Measurements from ENCODE around the gene CD248.

GRCh38 chr11:66293352-66293751 is 23.5 kb downstream of the CD248 start:
- TF ChIP-seq, protein P1, sequence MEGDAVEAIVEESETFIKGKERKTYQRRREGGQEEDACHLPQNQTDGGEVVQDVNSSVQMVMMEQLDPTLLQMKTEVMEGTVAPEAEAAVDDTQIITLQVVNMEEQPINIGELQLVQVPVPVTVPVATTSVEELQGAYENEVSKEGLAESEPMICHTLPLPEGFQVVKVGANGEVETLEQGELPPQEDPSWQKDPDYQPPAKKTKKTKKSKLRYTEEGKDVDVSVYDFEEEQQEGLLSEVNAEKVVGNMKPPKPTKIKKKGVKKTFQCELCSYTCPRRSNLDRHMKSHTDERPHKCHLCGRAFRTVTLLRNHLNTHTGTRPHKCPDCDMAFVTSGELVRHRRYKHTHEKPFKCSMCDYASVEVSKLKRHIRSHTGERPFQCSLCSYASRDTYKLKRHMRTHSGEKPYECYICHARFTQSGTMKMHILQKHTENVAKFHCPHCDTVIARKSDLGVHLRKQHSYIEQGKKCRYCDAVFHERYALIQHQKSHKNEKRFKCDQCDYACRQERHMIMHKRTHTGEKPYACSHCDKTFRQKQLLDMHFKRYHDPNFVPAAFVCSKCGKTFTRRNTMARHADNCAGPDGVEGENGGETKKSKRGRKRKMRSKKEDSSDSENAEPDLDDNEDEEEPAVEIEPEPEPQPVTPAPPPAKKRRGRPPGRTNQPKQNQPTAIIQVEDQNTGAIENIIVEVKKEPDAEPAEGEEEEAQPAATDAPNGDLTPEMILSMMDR (IDR thresholded peaks at IDR 0.05): no peak
- no peak for TF ChIP-seq ZFX (IDR thresholded peaks at IDR 0.05; ENCODE audit: borderline replicate concordance)
